Measurements from ENCODE around the gene DENND1A.

Gene DENND1A

DNA sequence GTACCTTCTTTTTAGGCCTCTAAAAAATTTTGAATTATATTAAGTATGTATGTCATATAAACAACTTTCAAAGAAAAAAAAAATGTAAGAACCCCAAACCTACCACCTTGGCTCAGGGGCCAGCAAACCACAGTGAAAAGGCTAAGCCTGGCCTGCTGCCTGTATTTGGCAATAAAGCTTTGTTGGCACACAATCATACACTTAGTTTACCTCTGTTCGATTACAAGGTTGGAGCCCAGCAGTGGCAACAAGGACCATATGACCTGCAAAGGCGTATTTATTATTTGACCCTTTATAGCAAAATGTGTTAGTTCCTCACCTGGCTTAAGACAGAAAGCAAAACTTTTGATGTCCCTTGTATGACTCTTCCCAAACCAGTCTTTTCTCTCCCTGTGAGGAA, 282.8 kb downstream of the DENND1A start:
- POLR2A ChIA-PET = no interaction called here
- no peak for DNase-seq (ENCODE audit: extremely low spot score)
- TF ChIP-seq, protein P1, sequence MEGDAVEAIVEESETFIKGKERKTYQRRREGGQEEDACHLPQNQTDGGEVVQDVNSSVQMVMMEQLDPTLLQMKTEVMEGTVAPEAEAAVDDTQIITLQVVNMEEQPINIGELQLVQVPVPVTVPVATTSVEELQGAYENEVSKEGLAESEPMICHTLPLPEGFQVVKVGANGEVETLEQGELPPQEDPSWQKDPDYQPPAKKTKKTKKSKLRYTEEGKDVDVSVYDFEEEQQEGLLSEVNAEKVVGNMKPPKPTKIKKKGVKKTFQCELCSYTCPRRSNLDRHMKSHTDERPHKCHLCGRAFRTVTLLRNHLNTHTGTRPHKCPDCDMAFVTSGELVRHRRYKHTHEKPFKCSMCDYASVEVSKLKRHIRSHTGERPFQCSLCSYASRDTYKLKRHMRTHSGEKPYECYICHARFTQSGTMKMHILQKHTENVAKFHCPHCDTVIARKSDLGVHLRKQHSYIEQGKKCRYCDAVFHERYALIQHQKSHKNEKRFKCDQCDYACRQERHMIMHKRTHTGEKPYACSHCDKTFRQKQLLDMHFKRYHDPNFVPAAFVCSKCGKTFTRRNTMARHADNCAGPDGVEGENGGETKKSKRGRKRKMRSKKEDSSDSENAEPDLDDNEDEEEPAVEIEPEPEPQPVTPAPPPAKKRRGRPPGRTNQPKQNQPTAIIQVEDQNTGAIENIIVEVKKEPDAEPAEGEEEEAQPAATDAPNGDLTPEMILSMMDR (IDR thresholded peaks at IDR 0.05; ENCODE audit: control extremely low read depth, extremely low read depth, low read depth, missing control alignments) = no peak
- CTCF ChIA-PET = no interaction called here

DNA sequence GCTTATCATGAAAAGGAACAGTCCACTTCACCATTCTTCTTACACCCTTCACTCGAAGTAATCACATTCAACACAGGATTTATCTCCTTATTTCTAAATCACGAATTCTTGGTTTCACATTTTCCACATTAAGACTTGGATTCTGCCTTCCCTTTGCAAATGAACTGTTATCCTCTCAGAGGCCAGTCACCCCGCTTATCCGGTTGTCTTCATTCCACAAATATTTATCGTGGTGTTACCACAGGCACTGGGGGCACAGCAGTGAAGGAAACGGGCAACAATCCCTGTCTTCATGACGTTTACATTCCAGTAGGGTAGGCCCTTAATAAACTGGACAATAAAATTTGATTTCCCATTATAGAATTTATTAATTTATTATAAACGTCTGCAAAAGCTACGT, 284.2 kb downstream of the DENND1A start:
- POLR2A ChIA-PET = no interaction called here
- CTCF ChIA-PET = interaction anchor here (0.6 kb wide), 1 partner anchor 11 kb away, joined by 3 read pairs; no protein-coding TSS in a partner anchor
- TF ChIP-seq, protein P1 (IDR thresholded peaks at IDR 0.05; ENCODE audit: control extremely low read depth, extremely low read depth, low read depth, missing control alignments) = no peak
- DNase-seq (ENCODE audit: extremely low spot score) = no peak

DNA sequence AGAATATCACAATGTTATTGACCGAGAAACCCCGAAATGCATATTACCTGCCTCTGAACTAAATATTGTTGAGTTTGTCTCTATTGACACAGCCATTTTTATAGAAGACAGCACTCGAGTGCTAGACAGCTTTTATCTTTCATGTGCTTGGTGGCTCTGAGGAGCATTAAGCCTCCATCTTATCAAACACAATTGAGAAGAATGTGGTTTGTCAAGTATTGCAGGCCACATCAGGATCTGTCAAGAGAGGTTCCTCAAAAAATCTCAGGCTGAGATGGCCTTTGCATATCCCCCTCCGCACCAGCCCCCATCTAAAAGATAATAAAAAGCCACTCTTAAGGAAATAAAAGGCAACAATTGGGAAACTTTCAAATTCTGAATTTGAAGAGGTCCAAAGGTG, 284.8 kb downstream of the DENND1A start:
- no peak for DNase-seq (ENCODE audit: extremely low spot score)
- ChIA-PET POLR2A (no interaction called here), CTCF (interaction anchor here (0.6 to 1.0 kb wide), 2 partner anchors 12 to 102 kb away, joined by 3 read pairs; no protein-coding TSS in a partner anchor)
- TF ChIP-seq, protein P1 (IDR thresholded peaks at IDR 0.05; ENCODE audit: control extremely low read depth, extremely low read depth, low read depth, missing control alignments) = no peak

DNA sequence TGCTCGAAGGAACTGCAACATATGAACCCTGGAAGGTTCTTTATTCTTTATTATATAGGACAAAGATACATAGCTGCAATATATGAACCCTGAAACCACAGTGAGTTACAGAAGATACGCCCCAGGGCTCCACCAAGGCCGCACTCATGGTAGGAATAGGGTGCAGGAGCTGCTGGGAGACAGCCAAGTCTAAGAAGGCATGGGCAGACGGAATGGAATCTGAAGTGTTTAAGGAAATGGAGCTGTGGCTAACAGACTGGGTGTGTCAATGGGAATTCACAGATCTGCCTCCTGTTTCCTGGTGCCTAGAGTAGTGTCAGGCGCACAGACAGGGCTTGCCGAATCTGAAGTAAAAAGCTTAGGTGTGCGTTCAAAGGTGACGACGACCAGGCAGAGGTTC, 286.4 kb downstream of the DENND1A start:
- TF ChIP-seq, protein P1 (IDR thresholded peaks at IDR 0.05; ENCODE audit: control extremely low read depth, extremely low read depth, low read depth, missing control alignments) = no peak
- ChIA-PET CTCF (interaction anchor here (1.7 kb wide), 1 partner anchor 12 kb away, joined by 6 read pairs; no protein-coding TSS in a partner anchor), POLR2A (no interaction called here)
- no peak for DNase-seq (ENCODE audit: extremely low spot score)

DNA sequence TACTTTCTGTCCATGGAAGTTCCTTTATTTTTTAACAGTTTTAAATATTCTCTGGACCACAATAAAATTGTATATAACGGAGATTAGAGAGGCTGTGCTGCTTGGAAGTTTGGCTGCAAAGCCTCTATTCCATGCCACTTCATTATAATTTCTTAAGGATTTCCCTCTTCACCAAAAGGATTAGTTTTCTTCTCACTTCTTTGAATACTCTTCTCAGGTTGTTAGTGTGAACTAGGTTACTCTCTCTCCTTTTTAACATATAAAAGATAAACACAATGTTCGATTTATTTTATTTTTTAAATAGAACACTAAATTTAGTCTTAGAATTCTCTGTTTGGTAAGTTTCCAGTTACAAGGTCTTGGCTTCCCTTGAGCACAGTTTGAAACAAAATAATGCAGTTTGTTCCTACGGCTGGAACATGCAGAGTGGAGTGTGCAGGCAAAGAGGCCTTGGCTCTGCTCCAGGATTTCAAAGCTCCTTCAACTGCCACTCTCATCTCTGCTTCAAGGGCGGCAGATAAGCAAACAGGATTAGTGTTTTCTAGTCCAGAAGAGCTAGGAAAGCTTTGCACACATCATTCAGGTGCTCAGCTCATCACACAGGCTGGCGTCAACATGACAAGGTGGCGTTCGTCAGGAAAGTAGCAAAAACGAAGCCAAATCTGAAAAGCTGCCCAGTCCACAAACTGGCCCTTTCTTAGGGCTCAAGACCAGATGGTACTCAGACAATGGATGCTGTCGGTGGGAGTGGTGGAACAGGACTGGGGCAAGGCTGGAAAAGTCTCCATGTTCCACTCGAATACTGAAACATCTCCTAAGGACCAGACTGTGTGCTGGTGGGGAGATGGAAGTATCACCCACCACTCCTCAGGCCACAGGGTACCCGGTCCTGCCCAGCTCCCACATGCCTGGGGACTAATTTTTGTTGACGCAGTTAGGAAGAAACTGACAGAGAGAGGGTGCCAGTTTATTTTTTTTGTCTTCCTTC, 287.3 kb downstream of the DENND1A start:
- DNase-seq (ENCODE audit: extremely low spot score) = no peak
- ChIA-PET POLR2A (no interaction called here), CTCF (interaction anchor here (1.0 to 1.7 kb wide), 3 partner anchors 13 to 26 kb away, joined by 3 to 6 read pairs (median 3); no protein-coding TSS in a partner anchor)
- TF ChIP-seq, protein P1 (IDR thresholded peaks at IDR 0.05; ENCODE audit: control extremely low read depth, extremely low read depth, low read depth, missing control alignments) = no peak

DNA sequence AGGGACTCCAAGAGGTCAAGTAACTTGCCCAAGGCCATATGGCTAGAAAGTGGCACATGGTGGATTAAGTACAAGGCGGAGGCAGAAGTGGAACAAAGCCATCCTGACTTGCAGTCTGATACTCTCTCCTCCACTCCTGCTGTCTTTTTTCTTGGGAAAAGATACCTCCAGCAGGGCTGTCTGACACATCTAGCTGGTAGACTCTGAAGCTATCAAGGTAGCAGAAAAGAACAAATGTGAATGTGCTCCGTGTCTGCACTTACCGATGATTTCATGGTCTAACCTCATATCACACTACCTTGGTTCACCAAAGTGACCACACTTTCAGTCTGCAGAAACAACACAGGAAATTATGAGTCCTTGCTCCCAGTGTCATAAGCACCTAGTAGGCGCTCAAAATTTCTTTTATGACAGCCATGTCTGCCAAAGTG, 289.1 kb downstream of the DENND1A start:
- POLR2A ChIA-PET = interaction anchor here (0.6 kb wide), 1 partner anchor 81 kb away, joined by 3 read pairs; no protein-coding TSS in a partner anchor
- TF ChIP-seq, protein P1 (IDR thresholded peaks at IDR 0.05; ENCODE audit: control extremely low read depth, extremely low read depth, low read depth, missing control alignments) = no peak
- no peak for DNase-seq (ENCODE audit: extremely low spot score)
- CTCF ChIA-PET = interaction anchor here (1.0 to 1.3 kb wide), 2 partner anchors 356 to 400 kb away, joined by 3 to 6 read pairs; no protein-coding TSS in a partner anchor

Measured in GM10248 (cell line).